ENCODE data around the gene TUBGCP6.

DNA sequence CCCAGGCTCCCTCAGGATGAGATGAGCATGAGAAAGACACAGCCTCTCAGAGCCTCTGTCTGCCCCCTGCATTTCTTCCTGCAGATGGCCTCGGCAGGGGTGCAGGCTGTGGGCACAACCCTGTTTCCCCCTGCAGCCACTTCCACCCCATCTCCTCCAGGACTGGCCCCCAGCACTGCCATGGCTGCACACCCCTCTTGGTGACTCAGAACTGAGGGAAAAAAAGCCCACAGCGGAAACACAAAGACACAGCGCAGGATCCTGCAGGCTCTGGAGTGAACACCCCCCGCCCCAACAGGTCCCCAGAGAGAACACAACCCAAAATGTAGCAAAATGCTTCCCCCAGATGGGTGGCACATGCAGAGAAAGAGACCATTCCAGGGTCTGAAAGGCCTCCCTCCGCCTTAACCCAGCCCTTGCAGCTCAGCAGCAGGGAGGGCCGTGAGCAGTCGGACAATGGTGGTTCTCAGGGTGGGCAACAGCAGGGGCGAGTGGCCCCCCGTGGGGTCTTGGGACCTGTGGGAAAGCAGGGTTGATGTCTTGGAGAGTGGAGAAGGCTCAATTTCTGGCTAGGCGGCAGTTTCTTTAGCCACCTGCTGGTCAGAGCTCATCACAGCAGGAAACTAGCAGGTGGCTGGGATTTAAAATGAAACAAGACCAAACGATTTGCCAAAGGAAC is 8.0 kb downstream of the TUBGCP6 start:
- TF ChIP-seq, protein P1, sequence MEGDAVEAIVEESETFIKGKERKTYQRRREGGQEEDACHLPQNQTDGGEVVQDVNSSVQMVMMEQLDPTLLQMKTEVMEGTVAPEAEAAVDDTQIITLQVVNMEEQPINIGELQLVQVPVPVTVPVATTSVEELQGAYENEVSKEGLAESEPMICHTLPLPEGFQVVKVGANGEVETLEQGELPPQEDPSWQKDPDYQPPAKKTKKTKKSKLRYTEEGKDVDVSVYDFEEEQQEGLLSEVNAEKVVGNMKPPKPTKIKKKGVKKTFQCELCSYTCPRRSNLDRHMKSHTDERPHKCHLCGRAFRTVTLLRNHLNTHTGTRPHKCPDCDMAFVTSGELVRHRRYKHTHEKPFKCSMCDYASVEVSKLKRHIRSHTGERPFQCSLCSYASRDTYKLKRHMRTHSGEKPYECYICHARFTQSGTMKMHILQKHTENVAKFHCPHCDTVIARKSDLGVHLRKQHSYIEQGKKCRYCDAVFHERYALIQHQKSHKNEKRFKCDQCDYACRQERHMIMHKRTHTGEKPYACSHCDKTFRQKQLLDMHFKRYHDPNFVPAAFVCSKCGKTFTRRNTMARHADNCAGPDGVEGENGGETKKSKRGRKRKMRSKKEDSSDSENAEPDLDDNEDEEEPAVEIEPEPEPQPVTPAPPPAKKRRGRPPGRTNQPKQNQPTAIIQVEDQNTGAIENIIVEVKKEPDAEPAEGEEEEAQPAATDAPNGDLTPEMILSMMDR (IDR thresholded peaks at IDR 0.05), result no peak
- no peak for TF ChIP-seq POLR2A (IDR thresholded peaks at IDR 0.05)
